GM19238 (cell line): Measurements from ENCODE around the gene CGREF1.
"Not testable (repeated sequence)": the region's sequence is repeated elsewhere in the genome, so short reads cannot be mapped to it uniquely, and the experiment has no call there.

ENCODE experiments used
- DNase-seq: peaks from one replicate; pipeline ENCODE4 v3.0.0; 2011; ENCODE audit warnings: low spot score; ENCODE audit not compliant: insufficient read length

CGREF1 gene

DNA sequence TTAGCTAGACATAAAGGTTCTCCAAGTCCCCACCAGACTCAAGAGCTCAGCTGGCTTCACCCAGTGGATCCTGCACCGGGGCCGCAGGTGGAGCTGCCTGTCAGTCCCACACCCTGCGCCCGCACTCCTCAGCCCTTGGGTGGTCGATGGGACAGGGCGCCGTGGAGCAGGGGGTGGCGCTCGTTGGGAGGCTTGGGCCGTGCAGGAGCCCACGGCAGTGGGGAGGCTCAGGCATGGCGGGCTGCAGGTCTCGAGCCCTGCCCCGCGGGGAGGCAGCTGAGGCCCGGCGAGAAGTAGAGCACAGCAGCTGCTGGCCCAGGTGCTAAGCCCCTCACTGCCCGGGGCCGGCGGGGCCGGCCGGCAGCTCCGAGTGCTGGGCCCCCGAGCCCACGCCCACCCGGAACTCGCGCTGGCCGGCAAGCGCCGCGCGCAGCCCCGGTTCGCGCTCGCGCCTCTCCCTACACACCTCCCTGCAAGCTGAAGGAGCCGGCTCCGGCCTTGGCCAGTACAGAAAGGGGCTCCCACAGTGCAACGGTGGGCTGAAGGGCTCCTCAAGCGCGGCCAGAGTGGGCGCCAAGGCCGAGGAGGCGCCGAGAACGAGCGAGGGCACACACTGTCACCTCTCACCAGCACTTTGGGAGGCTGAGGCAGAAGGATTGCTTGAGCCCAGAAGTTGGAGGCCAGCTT is 7.4 kb downstream of the CGREF1 start:
- not testable (repeated sequence) for DNase-seq

DNA sequence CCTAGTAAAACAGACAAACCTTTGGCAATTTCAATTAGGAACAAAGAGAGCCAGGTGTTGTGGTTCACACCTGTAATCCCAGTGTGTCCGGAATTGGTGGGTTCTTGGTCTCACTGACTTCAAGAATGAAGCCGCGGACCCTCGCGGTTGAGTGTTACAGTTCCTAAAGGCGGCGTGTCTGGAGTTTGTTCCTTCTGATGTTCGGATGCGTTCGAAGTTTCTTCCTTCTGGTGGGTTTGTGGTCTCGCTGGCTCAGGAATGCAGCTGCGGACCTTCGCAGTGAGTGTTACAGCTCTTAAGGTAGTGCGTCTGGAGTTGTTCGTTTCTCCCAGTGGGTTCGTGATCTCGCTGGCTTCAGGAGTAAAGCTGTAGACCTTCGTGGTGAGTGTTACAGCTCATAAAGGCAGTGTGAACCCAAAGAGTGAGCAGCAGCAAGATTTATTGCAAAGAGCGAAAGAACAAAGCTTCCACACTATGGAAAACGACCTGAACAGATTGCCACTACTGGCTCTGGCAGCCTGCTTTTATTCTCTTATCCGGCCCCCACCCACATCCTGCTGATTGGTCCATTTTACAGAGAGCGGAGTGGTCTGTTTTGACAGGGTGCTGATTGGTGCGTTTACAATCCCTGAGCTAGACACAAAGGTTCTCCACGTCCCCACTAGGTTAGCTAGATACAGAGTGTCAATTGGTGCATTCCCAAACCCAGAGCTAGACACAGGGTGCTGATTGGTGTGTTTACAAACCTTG is 8.2 kb downstream of the CGREF1 start:
- DNase-seq: not testable (repeated sequence)

DNA sequence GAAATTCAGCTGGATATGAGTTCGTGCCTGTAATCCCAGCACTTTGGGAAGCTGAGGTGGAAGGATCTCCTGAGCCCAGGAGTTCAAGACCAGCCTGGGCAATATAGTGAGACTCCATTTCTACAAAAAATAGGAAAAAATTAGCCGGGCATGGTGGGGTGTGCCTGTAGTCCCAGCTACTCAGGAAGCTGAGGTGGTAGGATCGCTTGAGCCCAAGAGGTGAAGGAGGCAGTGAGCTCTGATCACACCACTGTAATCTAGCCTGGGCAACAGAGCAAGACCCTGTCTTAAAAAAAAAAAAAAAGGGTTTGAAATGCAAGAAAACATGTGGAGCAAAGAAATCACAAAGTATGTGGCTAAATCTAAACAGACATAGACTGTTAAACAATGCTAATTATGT is 9.8 kb downstream of the CGREF1 start:
- DNase-seq: no peak

DNA sequence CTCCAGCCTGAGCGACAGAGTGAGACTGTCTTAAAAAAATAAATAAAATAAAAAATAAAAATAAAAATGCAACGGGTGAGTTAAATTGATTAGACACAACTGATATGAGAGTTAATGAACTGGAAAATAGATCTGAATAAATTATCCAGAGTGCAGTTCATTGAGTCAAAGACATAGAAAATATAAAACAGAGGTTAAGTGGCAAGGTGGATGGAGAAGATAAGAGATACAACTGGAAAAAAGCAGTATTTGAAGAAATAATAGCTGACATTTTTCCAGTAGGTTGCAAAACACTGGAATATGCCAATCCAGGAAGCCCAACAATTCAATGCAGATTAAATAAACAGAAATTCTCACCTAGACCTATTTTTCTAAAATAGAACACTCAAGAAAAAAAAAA is 10.7 kb downstream of the CGREF1 start:
- DNase-seq: no peak

DNA sequence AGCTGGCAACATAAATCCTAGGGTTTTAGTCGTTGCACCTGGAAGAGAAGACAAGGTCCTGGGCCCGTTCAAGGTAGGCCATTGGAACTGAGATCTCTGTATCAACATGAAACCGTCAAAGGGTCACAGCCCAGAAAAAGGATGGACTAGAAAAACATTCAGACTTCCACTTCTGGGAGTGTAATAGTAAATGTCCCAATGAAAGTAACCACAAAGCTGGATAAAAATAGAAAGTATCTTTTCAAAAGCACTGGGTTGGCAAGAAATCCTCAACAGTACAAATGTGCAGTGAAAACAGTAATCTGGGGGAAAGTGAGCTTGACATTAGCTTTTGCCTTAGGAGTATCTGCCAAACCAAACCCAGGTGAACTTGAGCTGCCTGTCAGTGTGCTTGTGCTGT is 12.9 kb downstream of the CGREF1 start:
- no peak for DNase-seq

DNA sequence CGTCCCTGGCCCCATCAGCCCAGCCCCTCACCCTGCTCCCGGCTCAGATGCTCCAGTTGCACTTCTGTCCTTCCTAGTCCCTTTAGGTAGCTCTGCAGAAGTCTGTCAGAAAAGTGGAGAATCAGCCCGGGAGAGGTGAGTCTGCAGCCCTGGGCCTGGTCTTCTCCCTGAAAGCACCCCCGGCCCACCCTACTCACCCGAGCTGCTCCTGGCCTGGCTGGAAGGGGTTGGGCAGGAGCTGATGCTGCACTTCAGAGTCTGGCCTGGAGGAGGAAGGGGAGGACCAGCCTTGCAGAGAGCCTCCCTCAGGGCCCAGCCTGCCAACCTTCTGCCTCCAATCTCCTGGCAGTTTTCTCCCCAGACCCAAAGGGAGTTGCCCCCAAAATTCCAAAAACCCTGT is 16.6 kb downstream of the CGREF1 start:
- DNase-seq: no peak

DNA sequence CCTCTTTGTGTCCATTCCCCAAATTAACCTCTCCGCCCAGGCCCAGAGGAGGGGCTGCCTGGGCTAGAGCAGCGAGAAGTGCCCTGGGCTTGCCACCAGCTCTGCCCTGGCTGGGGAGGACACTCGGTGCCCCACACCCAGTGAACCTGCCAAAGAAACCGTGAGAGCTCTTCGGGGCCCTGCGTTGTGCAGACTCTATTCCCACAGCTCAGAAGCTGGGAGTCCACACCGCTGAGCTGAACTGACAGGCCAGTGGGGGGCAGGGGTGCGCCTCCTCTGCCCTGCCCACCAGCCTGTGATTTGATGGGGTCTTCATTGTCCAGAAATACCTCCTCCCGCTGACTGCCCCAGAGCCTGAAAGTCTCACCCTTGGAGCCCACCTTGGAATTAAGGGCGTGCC is 18.9 kb downstream of the CGREF1 start:
- no peak for DNase-seq

DNA sequence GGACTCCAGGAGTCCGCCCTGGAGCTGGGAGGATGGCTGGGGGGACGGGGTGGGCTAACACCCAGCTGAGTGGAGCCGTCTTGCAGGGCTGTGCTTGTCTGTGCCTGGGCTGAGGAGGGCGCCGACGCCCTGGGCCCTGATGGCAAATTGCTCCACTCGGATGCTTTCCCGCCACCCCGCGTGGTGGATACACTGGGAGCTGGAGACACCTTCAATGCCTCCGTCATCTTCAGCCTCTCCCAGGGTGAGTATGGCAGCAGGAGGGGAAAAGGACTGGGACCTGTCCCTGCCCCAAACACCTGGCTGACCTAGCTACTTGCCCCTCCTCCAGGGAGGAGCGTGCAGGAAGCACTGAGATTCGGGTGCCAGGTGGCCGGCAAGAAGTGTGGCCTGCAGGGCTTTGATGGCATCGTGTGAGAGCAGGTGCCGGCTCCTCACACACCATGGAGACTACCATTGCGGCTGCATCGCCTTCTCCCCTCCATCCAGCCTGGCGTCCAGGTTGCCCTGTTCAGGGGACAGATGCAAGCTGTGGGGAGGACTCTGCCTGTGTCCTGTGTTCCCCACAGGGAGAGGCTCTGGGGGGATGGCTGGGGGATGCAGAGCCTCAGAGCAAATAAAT is 19.5 kb downstream of the CGREF1 start:
- DNase-seq: no peak

DNA sequence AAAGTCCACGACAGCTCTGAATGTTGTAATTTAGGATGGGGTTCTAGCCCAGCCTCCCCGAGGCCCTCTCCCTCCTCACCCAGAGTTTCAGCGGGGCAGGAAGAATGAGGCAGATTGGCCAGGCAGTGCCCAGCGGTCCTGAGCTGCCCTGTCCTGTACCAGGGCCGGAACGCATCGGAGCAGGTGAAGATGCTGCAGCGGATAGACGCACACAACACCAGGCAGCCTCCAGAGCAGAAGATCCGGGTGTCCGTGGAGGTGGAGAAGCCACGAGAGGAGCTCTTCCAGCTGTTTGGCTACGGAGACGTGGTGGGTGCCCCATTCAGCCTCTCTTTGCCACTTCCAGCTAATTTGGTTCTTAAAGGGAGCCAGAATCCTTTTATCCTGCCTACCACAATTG is 21.6 kb downstream of the CGREF1 start:
- no peak for DNase-seq

DNA sequence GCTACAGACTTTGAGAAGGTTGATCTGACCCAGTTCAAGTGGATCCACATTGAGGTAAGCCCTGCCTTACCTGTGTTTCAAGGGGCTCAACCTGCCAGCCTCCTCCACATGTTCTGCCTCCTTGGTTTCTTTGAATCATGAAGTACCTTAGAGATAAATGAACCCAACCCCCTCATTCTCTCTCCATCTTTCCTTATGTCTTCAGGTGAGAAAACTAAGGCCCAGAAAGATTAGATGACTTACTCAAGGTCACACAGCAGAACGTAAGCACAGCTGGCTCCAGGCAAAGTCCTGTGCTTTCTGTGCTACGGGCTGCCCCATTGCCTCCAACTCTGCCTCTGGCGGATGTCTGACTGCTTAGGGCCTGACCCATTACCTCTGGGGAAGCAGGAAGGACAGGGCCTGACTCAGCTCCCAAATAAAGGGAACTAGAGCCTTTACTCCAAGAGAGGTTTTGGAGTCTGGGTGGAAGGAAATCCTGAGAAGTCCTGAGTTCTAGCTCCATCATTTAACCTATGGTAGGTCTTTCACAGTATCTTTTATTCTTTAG is 22.1 kb downstream of the CGREF1 start:
- DNase-seq: no peak

DNA sequence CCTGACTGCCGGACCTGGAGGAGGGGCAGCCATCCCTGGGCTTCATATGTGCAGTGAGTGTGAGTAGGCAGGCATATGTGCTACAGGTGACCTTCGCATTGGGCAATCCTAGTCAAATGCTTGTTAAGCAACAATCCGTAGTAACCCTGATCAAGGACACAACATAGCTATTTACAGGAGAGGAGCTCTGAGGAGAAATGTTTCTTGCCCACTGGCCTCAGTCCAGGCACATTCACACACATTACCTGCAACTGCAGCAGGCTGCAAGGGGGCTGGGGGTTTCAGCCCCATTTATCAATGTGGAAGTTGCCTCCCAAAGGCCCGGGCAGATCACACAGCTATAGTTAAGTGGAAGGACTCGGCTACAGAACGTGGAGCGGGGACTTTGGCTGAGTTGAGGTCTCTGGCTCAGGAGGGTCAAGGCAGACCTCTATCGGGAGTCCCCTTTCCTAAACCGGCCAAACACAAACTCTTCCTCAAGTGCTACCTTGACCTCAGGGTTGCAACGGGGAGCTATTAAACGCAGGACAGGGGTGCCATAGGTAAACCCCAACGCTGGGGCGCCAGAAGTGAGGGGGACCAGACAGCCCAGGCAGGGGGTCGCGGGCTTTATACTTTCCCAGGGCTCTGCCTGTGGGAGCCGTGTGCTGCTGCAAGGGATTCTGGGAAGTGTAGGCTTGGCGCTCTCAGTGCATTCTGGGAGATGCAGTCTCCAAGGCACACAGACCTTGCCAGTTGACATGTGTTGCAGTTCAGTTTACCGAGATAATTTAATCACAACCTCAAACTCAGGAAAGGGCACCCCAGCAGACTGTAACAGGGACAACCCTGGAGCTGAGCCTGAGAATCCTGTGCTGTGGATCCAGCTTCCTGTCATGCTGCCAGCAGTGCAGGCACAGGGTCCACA is 22.9 kb downstream of the CGREF1 start:
- DNase-seq: peak; percentile 70

DNA sequence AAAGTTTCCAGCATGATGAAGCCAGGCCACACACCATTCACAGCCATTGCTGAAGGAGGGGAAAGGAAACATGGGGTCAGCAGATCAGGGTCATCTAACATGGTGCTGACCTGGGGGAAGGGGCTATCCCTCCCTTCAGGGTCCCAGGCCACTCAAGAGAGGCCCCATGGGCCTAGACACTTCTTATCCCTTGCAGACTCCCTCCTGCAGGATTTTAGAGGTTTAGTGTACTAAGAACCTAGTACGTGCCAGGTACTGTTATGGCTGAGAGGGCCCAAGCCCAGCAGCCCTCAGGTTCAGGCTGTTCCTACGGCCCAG is 23.5 kb downstream of the CGREF1 start:
- DNase-seq: no peak

DNA sequence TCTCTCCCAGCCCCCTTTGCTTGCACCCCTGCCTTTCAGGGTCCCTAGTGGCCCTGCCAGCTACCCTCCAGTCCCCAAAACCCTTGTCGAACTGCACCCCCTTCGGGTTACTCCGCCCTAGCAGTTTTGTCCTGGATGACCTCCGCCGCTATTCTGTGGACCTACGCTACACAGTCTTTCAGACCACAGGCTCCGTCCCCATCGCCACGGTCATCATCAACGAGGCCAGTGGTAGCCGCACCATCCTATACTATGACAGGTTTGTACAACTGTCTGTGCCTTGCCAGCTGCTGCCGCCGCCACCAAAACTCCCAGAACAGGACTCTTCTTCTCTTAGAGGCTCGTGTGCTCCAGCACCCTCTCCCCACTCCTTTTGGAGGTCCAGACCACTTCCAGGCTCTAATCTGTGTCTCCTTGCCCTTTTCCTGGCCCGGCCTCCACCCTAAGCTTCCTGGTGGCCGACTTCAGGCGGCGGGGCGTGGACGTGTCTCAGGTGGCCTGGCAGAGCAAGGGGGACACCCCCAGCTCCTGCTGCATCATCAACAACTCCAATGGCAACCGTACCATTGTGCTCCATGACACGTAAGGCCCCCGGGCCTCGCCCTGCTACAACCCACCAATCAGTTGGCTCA is 24.5 kb downstream of the CGREF1 start:
- no peak for DNase-seq

DNA sequence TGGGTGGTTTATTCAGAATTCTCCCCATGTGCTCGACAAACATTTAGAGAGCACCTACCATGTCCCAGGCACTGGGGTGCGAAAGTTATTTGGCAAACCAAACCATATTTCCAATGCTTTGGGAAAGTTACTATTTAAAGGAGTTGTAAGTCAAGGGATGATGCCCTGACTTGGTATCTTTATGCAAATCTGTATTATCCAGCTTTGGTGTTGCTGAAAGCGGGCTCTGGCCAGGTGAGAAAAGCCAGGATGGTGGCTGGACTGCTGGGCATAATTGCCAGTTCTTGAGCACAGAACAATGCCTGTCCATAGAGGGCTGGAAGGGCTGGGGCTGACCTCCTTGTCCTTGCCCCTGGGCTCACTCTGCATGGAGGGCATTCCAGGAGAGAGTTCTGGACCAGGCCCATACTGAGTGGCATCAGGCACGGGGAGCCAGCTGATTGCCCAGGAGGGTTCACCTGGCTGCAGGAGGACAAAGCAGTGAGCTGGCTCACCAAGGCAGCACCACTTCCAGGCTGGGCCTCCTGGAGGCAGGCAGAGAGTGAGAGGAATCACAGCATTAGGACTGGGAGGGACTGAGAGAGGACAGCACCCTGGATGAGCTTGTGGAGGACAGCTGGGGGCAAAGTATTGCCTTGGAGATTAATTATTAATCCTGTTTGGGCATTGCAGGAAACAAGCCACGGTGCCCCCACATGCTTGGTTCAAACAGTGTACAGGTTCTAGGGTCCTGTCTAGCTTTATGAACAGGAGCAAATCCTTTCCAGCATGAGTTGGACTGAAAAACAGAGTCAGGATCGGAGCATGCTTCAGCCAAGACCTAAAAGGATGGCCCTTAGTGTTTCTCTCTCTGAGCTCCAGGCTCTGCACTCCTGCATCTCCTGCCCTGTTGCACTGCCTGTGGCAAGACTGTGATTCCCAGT is 25.2 kb downstream of the CGREF1 start:
- no peak for DNase-seq

DNA sequence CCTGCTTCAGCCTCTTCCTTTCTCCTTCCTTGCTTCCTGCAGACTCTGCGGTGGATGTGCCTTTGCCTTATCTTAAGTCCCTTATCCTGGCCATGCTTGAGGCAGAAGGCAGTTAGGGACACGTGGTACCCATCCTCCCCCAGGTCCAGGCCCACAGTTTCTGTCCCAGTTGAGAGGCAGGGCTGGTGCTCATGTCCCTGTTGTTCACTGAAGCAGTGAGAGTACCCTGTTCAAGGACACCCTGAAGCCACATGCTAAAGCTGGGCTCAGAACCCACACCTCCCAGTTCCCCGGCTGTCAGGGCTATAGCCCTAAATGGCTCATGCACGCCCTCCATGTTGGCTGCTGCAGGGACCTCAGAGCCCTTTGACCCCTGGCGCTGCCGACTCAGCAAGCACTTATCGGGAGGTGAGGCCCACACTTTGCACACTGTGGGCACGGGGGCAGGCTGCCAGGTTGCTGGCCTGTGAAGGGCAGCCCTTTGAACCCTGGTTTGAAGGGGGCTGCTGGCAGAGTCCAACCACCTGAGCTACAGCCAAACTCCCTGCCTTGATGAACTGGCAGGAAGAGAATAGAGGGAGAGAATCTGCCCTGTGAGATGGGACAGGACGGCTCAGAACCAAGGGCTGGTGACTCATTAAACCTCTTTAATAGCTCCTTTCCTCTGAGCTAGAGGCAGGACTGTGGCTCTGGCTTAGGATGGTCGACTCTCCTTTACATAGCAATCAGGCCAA is 26.1 kb downstream of the CGREF1 start:
- no peak for DNase-seq

DNA sequence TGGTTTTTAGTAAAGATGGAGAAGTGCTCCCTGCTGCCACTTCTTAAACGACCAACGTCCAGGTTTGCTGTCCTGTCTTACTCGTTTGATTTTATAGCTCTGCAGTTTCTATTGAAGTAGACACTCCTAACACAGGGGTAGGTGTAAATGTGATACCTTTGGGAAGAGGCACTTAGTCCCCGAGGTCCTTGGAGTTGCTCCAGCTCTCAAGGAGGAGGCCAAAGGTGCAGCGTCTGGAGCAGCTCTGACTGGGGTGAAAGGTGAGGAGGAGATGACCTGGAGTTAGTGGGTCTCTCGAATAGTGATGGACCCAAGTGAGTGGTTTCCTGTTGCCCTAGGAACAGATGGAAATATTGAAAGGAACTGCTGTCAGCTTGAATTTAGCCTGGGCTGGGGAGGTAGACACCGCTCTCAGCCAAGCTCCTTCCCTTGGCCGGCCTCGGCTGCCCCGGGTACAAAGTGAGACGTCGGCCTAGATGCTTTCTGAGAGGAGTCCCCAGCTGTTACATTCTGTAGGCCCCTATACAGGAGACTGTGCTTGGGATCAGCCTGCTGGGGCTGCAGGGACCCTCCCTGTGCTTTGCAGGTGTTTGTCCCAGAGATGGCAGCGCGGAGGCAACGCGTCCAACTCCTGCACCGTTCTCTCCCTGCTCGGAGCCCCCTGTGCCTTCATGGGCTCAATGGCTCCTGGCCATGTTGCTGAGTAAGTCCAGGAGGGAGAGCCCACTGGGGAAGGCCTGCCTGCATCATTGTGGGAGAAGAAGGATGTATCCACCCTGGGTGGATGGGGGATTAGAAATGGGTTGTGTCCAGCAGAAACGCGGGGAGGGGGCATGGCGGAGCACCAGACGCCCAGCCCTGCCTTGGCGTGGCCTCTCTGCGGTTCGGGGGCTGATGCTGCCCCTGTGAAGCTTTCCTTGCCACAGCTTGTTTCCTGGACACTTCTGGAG is 26.9 kb downstream of the CGREF1 start:
- no peak for DNase-seq

DNA sequence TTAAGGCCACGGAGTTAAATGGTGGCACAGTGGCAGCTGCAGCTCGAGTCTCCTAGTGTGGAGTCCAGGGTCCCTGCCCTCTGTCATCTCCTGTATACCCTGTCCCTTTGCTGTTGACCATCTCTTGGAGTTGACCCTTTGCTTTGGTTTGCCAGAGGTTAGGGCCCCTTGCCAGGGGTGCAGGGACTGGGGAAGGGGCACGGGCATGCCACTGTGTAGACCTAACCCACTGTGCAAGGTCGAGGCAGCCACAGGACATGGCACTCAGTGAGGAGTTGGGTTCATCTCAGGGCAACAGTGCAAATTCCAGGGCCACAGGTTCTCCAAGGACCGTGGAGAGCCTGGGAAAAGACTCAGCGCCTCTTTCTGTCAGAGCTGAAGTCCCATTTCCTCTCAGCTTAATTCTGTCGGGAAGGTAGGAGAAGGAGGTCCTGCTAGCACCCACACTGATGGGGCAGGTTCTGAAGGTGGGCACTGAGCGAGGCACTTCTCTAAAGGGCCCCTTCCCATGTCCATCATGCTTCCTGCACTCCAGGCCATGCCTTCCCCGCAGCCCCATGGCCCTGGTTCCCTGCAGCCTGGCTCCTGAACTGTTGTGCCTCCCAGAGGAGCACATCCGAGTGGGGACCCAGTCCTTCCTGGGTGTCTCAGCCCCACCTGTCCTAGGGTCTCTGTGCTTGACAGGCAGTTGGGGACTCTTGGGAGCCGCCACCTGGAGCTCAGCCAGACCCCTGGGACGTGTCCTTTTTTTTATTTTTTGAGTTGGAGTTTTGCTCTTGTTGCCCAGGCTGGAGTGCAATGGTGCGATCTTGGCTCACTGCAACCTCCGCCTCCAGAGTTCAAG is 29.6 kb downstream of the CGREF1 start:
- no peak for DNase-seq
